Brain microvascular endothelial cell (primary cell): ENCODE measurements around the gene TMEM125.
A peak's percentile ranks its signal among the peaks of the same experiment; 100 is the strongest.

Experiments used
- DNase-seq: peaks from one replicate; pipeline ENCODE4 v3.0.0-alpha.2; 2020
- H3K27ac ChIP-seq: fragments of 250-450 bp; sonication (Bioruptor Pico); 2 replicates; pipeline ENCODE4 v1.5.1; 2020; ENCODE audit warnings: mild to moderate bottlenecking, moderate library complexity
- H3K27me3 ChIP-seq: fragments of 250-450 bp; sonication (Bioruptor Pico); replicated peaks from 2 replicates; pipeline ENCODE4 v1.5.1; 2020; ENCODE audit warnings: mild to moderate bottlenecking
- H3K36me3 ChIP-seq: fragments of 250-450 bp; sonication (Bioruptor Pico); replicated peaks from 2 replicates; pipeline ENCODE4 v1.5.1; 2020; ENCODE audit warnings: mild to moderate bottlenecking
- H3K4me3 ChIP-seq: 2 replicates; pipeline ENCODE4 v1.5.1; 2011; ENCODE audit warnings: low read depth, mild to moderate bottlenecking, control low read depth, low read length, moderate library complexity
- in situ Hi-C: cut with HindIII; loops from 2 replicates; pipeline ENCODE4 v1.10.0; 2017; ENCODE audit warnings: low sequenced_read_pairs, low pct_ligation_motif_present
- TF ChIP-seq, protein P1 (sequence below): IDR thresholded peaks from 2 replicates; pipeline ENCODE4 v1.5.1; 2011; ENCODE audit warnings: low read depth, mild to moderate bottlenecking, moderate library complexity, low read length, control low read depth, inconsistent platforms; ENCODE audit errors: missing control alignments

The TMEM125 gene

DNA sequence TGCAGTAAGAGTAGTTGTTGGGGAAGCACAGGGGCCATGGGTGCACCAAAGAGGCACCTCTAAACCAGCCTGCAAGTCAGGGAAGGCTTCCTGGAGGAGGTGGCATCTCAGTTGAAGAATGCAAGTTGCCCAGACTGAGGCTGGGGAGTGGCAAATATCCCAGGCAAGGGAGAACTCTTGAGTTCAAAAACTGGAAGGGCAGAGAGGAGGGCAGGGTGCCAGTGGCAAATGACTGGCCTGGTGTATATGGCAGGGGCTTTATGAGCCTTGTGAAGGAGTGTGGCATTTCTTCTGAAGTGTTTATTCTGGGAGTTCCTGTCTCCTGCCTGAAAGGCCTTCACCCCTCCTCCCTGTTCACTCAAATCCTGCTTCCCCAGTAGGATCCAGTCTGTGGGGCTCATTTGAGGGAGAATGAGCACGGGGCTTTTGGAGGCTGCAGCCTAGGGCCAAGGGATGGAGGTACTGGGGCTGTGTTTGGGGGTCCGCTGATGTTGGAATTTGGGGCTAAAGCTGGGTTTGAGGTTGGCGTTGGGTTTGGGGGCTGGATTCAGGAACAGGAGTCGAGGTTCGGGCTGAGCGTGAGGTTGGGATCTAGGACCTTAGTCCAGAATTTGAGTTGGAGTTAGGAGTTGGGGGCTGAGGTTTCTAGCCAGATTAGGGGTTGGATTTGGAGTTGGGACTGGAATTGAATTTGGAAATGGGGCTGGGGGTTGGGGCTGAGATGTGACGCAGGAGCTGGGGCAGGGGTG lies at the start of gene TMEM125:
TSS of gene TMEM125 (plus strand) at position 357 of the 749 bp plus-strand sequence. CDS start 2,740 bp downstream, outside the sequence.
- TF ChIP-seq, protein P1, sequence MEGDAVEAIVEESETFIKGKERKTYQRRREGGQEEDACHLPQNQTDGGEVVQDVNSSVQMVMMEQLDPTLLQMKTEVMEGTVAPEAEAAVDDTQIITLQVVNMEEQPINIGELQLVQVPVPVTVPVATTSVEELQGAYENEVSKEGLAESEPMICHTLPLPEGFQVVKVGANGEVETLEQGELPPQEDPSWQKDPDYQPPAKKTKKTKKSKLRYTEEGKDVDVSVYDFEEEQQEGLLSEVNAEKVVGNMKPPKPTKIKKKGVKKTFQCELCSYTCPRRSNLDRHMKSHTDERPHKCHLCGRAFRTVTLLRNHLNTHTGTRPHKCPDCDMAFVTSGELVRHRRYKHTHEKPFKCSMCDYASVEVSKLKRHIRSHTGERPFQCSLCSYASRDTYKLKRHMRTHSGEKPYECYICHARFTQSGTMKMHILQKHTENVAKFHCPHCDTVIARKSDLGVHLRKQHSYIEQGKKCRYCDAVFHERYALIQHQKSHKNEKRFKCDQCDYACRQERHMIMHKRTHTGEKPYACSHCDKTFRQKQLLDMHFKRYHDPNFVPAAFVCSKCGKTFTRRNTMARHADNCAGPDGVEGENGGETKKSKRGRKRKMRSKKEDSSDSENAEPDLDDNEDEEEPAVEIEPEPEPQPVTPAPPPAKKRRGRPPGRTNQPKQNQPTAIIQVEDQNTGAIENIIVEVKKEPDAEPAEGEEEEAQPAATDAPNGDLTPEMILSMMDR, result no peak
- H3K27ac ChIP-seq, result no peak within 1 kb of the TSS

DNA sequence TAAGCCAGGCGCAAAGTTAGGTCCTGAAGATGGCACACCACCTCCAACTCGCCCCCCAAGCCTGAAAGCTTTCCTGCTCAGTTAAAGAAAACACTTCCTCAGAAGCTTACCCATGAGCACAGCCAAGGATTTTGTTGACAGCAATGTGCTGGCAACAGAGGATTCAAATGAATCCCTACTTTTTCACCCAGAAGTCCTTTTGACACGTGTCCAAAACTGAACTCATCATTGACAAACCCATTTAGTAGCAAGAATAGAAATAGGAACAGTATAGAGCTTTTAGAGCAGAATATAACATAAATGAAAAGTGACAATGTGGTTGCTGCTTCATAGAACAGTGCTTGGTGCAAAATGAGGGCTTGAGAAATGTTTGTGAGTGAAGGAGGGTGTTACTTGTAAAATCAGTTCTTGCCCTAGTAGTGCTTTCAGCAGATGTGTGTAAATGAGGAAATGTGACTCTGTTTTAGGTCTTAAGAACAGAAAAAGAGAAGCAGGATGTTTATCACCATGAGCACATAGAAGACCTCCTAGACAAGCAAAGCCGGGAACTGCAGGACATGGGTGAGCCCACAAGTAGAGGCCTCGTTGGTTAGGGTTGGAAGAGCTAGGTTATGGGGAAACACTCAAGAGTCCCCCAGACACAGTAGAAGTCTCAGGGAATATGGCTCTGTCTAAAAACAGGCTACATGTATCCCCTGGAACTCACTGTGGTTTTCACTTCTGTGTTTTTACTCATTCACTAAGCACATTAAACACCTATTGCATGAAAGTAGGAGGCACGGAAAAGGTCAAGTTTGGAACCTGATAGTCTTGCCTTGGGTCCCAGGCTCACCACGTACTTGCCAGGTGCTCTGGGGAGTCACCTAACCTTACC lies 48.6 kb upstream of the TMEM125 start:
- Histone ChIP-seq H3K36me3 (no peaks in the 10 kb centered on the region), H3K27me3 (no peaks in the 10 kb centered on the region), H3K4me3 (no peak overlapping the region), H3K27ac (no peak overlapping the region)
- in situ Hi-C loops, result no loop called here
- DNase-seq, result no peak
- TF ChIP-seq, protein P1, result no peak

More for the DNA sequence above, at the start of gene TMEM125:
- in situ Hi-C loops, result no loop called here
- H3K36me3 ChIP-seq, result no peaks in the 10 kb centered on the region
- DNase-seq, result no peak
- peak within 1 kb of the TSS; percentile 9 for H3K4me3 ChIP-seq
- H3K27me3 ChIP-seq, result no peaks in the 10 kb centered on the region

DNA sequence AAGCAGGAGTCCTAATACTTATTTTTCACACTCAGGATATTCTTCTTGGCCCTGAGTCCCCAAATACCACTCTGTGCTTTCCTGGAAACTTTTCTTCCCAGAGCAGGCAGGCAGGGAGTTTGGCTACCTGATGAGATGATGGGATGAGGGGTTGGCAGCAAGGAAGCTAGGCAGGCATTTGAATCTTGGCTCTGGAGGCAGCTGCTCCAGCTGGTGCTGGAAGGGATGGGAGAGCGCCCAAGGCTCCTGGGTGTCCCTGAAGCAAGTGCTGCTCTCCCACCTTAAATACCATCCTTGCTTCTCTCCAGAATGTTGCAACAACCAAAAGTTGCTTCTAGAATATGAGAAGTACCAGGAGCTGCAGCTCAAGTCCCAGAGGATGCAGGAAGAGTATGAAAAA lies 48.0 kb upstream of the TMEM125 start:
- in situ Hi-C loops, result no loop called here
- Histone ChIP-seq H3K4me3 (no peak overlapping the region), H3K27me3 (no peaks in the 10 kb centered on the region), H3K27ac (no peak overlapping the region), H3K36me3 (no peaks in the 10 kb centered on the region)
- TF ChIP-seq, protein P1, result no peak
- no peak for DNase-seq

DNA sequence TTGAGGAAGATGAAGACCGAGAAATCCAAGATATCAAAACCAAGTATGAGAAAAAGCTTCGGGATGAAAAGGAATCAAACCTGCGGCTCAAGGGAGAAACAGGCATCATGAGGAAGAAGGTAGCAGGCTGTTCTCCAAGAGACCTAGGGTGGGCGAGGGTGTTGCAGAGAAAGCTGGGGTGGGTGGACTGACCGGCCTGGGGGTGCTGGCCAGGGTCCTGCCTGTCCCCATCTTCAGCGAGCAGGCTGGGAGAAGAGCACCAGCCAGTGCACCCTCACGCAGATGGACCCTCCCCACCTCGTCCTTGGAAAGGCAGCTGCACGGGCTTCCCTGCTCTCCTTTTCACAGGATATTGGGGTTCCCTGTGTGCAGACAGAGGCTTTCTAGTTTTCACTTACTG lies 46.9 kb upstream of the TMEM125 start:
- Histone ChIP-seq H3K27ac (no peak overlapping the region), H3K36me3 (no peaks in the 10 kb centered on the region), H3K4me3 (no peak overlapping the region), H3K27me3 (no peaks in the 10 kb centered on the region)
- DNase-seq, result no peak
- in situ Hi-C loops, result no loop called here
- TF ChIP-seq, protein P1, result no peak

DNA sequence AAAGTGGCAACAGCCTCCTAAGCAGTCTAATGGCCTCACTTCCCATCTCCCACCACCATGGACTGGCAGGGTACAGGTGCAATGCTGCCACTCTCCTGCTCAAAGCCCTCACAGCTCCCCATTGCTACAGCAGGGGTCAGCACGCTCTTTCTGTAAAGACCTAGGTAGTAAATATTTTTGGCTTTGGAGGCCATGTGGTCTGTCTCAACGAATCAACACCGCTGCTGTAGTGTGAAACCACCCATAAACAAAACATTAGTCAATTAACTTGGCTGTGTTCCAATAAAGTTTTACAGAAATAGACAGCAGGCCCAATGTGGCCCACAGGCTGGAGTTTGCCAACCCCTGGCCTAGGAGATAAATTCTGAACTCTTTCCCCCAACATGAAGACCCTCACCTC lies 44.6 kb upstream of the TMEM125 start:
- Histone ChIP-seq H3K36me3 (no peaks in the 10 kb centered on the region), H3K27ac (no peak overlapping the region), H3K27me3 (no peaks in the 10 kb centered on the region), H3K4me3 (no peak overlapping the region)
- DNase-seq, result no peak
- in situ Hi-C loops, result loop anchor here (25.0 kb wide), 1 partner anchor 187 kb away; no protein-coding TSS in a partner anchor
- TF ChIP-seq, protein P1, result no peak
